Activated gamma-delta T cell (primary cell): ENCODE measurements around the gene PTMS.

Experiments used
- DNase-seq: peaks from one replicate; lab custom pipeline; 2025; lab: John Stamatoyannopoulos, UW

PTMS gene

GRCh38 chr12:6771509-6772330 is 5.6 kb downstream of the PTMS start:
- no peak for DNase-seq

- DNase-seq, result peak; percentile 50
These were observed 6.2 kb downstream of the PTMS start, which contains the start of gene LAG3 for GRCh38 chr12:6772331-6772695. LAG3 (plus strand) TSS chr12:6772520; CDS start chr12:6772853, 333 bp downstream.

GRCh38 chr12:6772726-6773589 is 6.8 kb downstream of the PTMS start:
- no peak for DNase-seq

- DNase-seq, result peak; percentile 20
These were observed 7.6 kb downstream of the PTMS start for GRCh38 chr12:6773590-6774351.

GRCh38 chr12:6774499-6775062 is 8.4 kb downstream of the PTMS start:
- peak; percentile 24 for DNase-seq

- no peak for DNase-seq
These were observed 9.3 kb downstream of the PTMS start for GRCh38 chr12:6775185-6776174.

GRCh38 chr12:6777386-6777785 is 11.2 kb downstream of the PTMS start:
- DNase-seq, result no peak

GRCh38 chr12:6778217-6778573 is 12.0 kb downstream of the PTMS start:
- no peak for DNase-seq

GRCh38 chr12:6778574-6779550 is 12.7 kb downstream of the PTMS start:
- peak; percentile 42 for DNase-seq

GRCh38 chr12:6779708-6780432 is 13.7 kb downstream of the PTMS start:
- DNase-seq, result no peak

- no peak for DNase-seq
These were observed 14.4 kb downstream of the PTMS start for GRCh38 chr12:6780573-6780972.

- no peak for DNase-seq
These were observed 16.0 kb downstream of the PTMS start for GRCh38 chr12:6782119-6782518.

- DNase-seq, result no peak
These were observed 16.8 kb downstream of the PTMS start for GRCh38 chr12:6782850-6783566.

- no peak for DNase-seq
These were observed 17.7 kb downstream of the PTMS start for GRCh38 chr12:6783828-6784227.

- no peak for DNase-seq
These were observed 18.1 kb downstream of the PTMS start for GRCh38 chr12:6784296-6784695.

GRCh38 chr12:6784761-6785160 is 18.6 kb downstream of the PTMS start:
- DNase-seq, result no peak

GRCh38 chr12:6786416-6787094 is 20.4 kb downstream of the PTMS start:
- DNase-seq, result no peak

- DNase-seq, result no peak
These were observed 21.1 kb downstream of the PTMS start for GRCh38 chr12:6787309-6787708.
